Peyer's patch (tissue), 4 donors: ENCODE measurements around the gene LEKR1. TPM values are rescaled to one million over a fixed set of nuclear protein-coding genes. Genes with fewer than 3 reads are reported as not detected.
"Not testable (repeated sequence)": the region's sequence is repeated elsewhere in the genome, so short reads cannot be mapped to it uniquely, and the experiment has no call there.

ENCODE experiments used
- DNase-seq, 3 donors: peaks; one replicate each; pipeline ENCODE4 v3.0.0-alpha.2; 2017 to 2019
- H3K27ac ChIP-seq, 4 donors: fragments of 200-600 bp; sonication (generic); one replicate each; pipeline ENCODE4 v1.5.1; 2016 to 2019
- H3K27me3 ChIP-seq, 2 donors: fragments of 200-600 bp; sonication (generic); one replicate each; pipeline ENCODE4 v1.5.1; 2019
- H3K36me3 ChIP-seq, 3 donors: fragments of 200-600 bp; sonication (generic); one replicate each; pipeline ENCODE4 v1.5.1; 2016 to 2019
- H3K4me1 ChIP-seq, 4 donors: fragments of 200-600 bp; sonication (generic); one replicate each; pipeline ENCODE4 v1.5.1; 2016 to 2019
- H3K4me3 ChIP-seq, 4 donors: fragments of 200-600 bp; sonication (generic); 1 replicate in 3 of 4; 2 replicates in 1 of 4; pipeline ENCODE4 v1.5.1; 2016 to 2019; ENCODE audit warnings: mild to moderate bottlenecking in 1 of 4
- H3K9me3 ChIP-seq, 4 donors: fragments of 200-600 bp; sonication (generic); one replicate each; pipeline ENCODE4 v1.5.1; 2016 to 2019; ENCODE audit warnings: mild to moderate bottlenecking in 1 of 4
- CTCF ChIP-seq, 6 experiments: fragments of 450-650 bp in 4 of 6; fragments of 200-600 bp in 2 of 6; sonication (generic) in 1 of 6; IDR thresholded peaks; one replicate each; pipeline ENCODE4 v1.5.1; 2017 to 2019; ENCODE audit warnings: antibody characterized with exemption in 6 of 6, mild to moderate bottlenecking in 3 of 6, moderate library complexity in 1 of 6
- POLR2A ChIP-seq, 2 donors: fragments of 450-650 bp; IDR thresholded peaks; one replicate each; pipeline ENCODE4 v1.5.1; 2017; ENCODE audit warnings: antibody characterized with exemption in 2 of 2, mild to moderate bottlenecking in 2 of 2, moderate library complexity in 2 of 2
- total RNA-seq, 4 donors: library from RNA; depleted of rRNA; stranded (reverse); fragments of >200 nt; gene quantifications; one replicate each; pipeline ENCODE4 v1.1.0, GENCODE V29; 2016

The LEKR1 gene
- total RNA-seq, 4 donors from 2014 or later = 0.85 to 9.1 (median 0.94) TPM; not detected in 1

GRCh38 chr3:156899951-156900350 is 73.8 kb downstream of the LEKR1 start:
- no peak for DNase-seq
- Histone ChIP-seq H3K4me3 (no peak overlapping the region), H3K27me3 (no peaks in the 10 kb centered on the region), H3K27ac (no peak overlapping the region), H3K36me3 (no peaks in the 10 kb centered on the region), H3K9me3 (no peaks in the 10 kb centered on the region), H3K4me1 (no peaks in the 10 kb centered on the region)
- TF ChIP-seq CTCF (IDR thresholded peaks at IDR 0.05) (no peak), POLR2A (IDR thresholded peaks at IDR 0.05) (no peak)

- TF ChIP-seq POLR2A (IDR thresholded peaks at IDR 0.05) (no peak), CTCF (IDR thresholded peaks at IDR 0.05) (no peak)
- H3K27ac ChIP-seq = no peak overlapping the region
- no peaks in the 10 kb centered on the region for H3K4me1 ChIP-seq
- H3K36me3 ChIP-seq = no peaks in the 10 kb centered on the region
- no peak overlapping the region for H3K4me3 ChIP-seq
- DNase-seq = no peak
- H3K27me3 ChIP-seq = no peaks in the 10 kb centered on the region
- no peaks in the 10 kb centered on the region for H3K9me3 ChIP-seq
Measured at GRCh38 chr3:156902916-156903315, 76.8 kb downstream of the LEKR1 start.

GRCh38 chr3:156906275-156906674 is 80.1 kb downstream of the LEKR1 start:
- Histone ChIP-seq H3K4me1 (no peaks in the 10 kb centered on the region), H3K27me3 (no peaks in the 10 kb centered on the region)
- no peak for TF ChIP-seq POLR2A (IDR thresholded peaks at IDR 0.05)
- TF ChIP-seq CTCF (IDR thresholded peaks at IDR 0.05) = no peak

GRCh38 chr3:156908398-156908797 is 82.2 kb downstream of the LEKR1 start:
- Histone ChIP-seq H3K4me1 (no peaks in the 10 kb centered on the region), H3K4me3 (no peak overlapping the region), H3K27me3 (no peaks in the 10 kb centered on the region), H3K9me3 (no peaks in the 10 kb centered on the region), H3K27ac (no peak overlapping the region), H3K36me3 (no peaks in the 10 kb centered on the region)
- no peak for DNase-seq
- TF ChIP-seq POLR2A (IDR thresholded peaks at IDR 0.05) = no peak
- no peak for TF ChIP-seq CTCF (IDR thresholded peaks at IDR 0.05)

More at GRCh38 chr3:156906275-156906674, 80.1 kb downstream of the LEKR1 start:
- no peak for DNase-seq
- no peaks in the 10 kb centered on the region for H3K9me3 ChIP-seq
- H3K27ac ChIP-seq = no peak overlapping the region
- H3K36me3 ChIP-seq = no peaks in the 10 kb centered on the region
- no peak overlapping the region for H3K4me3 ChIP-seq

- no peak for DNase-seq
- H3K27ac ChIP-seq = no peak overlapping the region
- no peak for TF ChIP-seq CTCF (IDR thresholded peaks at IDR 0.05)
- no peak for TF ChIP-seq POLR2A (IDR thresholded peaks at IDR 0.05)
- H3K36me3 ChIP-seq = no peaks in the 10 kb centered on the region
- H3K4me1 ChIP-seq = no peaks in the 10 kb centered on the region
- H3K27me3 ChIP-seq = no peaks in the 10 kb centered on the region
- no peaks in the 10 kb centered on the region for H3K9me3 ChIP-seq
- no peak overlapping the region for H3K4me3 ChIP-seq
Measured at GRCh38 chr3:156910022-156910421, 83.9 kb downstream of the LEKR1 start.

GRCh38 chr3:156910831-156911230 is 84.7 kb downstream of the LEKR1 start:
- H3K9me3 ChIP-seq, H3K27ac ChIP-seq, H3K4me3 ChIP-seq, H3K4me1 ChIP-seq, H3K27me3 ChIP-seq, DNase-seq, H3K36me3 ChIP-seq: not testable (repeated sequence)

- DNase-seq, H3K4me1 ChIP-seq, H3K27ac ChIP-seq, H3K27me3 ChIP-seq, H3K4me3 ChIP-seq, H3K36me3 ChIP-seq, H3K9me3 ChIP-seq: not testable (repeated sequence)
Measured at GRCh38 chr3:156914300-156914699, 88.1 kb downstream of the LEKR1 start.
